GM23248 (cell line): Measurements from ENCODE around the gene AKAP13. TPM values are rescaled to one million over a fixed set of nuclear protein-coding genes. Genes with fewer than 3 reads are reported as not detected.
"Not testable (repeated sequence)": the region's sequence is repeated elsewhere in the genome, so short reads cannot be mapped to it uniquely, and the experiment has no call there.

Source experiments
- DNase-seq: peaks from one replicate; pipeline ENCODE4 v3.0.0-alpha.2; 2015
- H2AFZ ChIP-seq: fragments of 200-600 bp; sonication (generic); 2 replicates; pipeline ENCODE4 v1.6.1; 2016; ENCODE audit warnings: antibody characterized with exemption
- H3F3A ChIP-seq: fragments of 200-600 bp; sonication (generic); 2 replicates; pipeline ENCODE4 v1.6.1; 2016; ENCODE audit warnings: mild to moderate bottlenecking, antibody characterized with exemption, mixed run types; ENCODE audit not compliant: insufficient read depth
- H3K27ac ChIP-seq: fragments of 200-600 bp; sonication (generic); 2 replicates; pipeline ENCODE4 v1.5.1; 2016; ENCODE audit warnings: mild to moderate bottlenecking
- H3K27me3 ChIP-seq: fragments of 200-600 bp; sonication (generic); replicated peaks from 2 replicates; pipeline ENCODE4 v1.6.1; 2016; ENCODE audit warnings: mild to moderate bottlenecking; ENCODE audit not compliant: insufficient read depth
- H3K36me3 ChIP-seq: fragments of 200-600 bp; sonication (generic); 2 replicates; pipeline ENCODE4 v1.6.1; 2016; ENCODE audit warnings: low read depth, mild to moderate bottlenecking
- H3K4me1 ChIP-seq: fragments of 200-600 bp; sonication (generic); 2 replicates; pipeline ENCODE4 v1.6.1; 2016; ENCODE audit warnings: mild to moderate bottlenecking; ENCODE audit not compliant: insufficient read depth
- H3K4me2 ChIP-seq: fragments of 200-600 bp; sonication (generic); one replicate; pipeline ENCODE4 v1.6.1; 2016; ENCODE audit warnings: mild to moderate bottlenecking; ENCODE audit not compliant: unreplicated experiment
- H3K4me3 ChIP-seq: fragments of 200-600 bp; sonication (generic); 2 replicates; pipeline ENCODE4 v1.5.1; 2016; ENCODE audit warnings: mild to moderate bottlenecking
- H3K79me2 ChIP-seq: fragments of 200-600 bp; sonication (generic); 2 replicates; pipeline ENCODE4 v1.6.1; 2016; ENCODE audit warnings: mild to moderate bottlenecking; ENCODE audit not compliant: insufficient read depth
- H3K9ac ChIP-seq: fragments of 200-600 bp; sonication (generic); 2 replicates; pipeline ENCODE4 v1.6.1; 2016; ENCODE audit warnings: mild to moderate bottlenecking
- H3K9me2 ChIP-seq: fragments of 200-600 bp; sonication (generic); 2 replicates; pipeline ENCODE4 v1.6.1; 2016; ENCODE audit warnings: mixed run types, mild to moderate bottlenecking, moderate library complexity; ENCODE audit not compliant: insufficient read depth
- H3K9me3 ChIP-seq: fragments of 200-600 bp; sonication (generic); one replicate; pipeline ENCODE4 v1.6.1; 2017; ENCODE audit warnings: low read depth
- H4K20me1 ChIP-seq: fragments of 200-600 bp; sonication (generic); 2 replicates; pipeline ENCODE4 v1.6.0; 2016; ENCODE audit not compliant: insufficient read depth
- EZH2 ChIP-seq: fragments of 200-600 bp; sonication (generic); IDR thresholded peaks from 2 replicates; pipeline ENCODE4 v1.6.1; 2018; ENCODE audit warnings: antibody characterized with exemption, mild to moderate bottlenecking; ENCODE audit not compliant: insufficient read depth, poor library complexity, severe bottlenecking
- EZH2phosphoT487 ChIP-seq: fragments of 200-600 bp; sonication (generic); IDR thresholded peaks from 2 replicates; pipeline ENCODE4 v1.6.1; 2018; ENCODE audit warnings: antibody characterized with exemption, moderate library complexity, mild to moderate bottlenecking, low read depth; ENCODE audit not compliant: insufficient read depth
- WGBS, 2 experiments: methylation state at CpG; one replicate each; pipeline ENCODE4 v1.1.6; 2015 to 2017; ENCODE audit warnings: low lambda C conversion rate in 2 of 2, low coverage in 1 of 2; ENCODE audit errors: missing lambda C conversion rate in 2 of 2; 5-methylcytosine and 5-hydroxymethylcytosine counted together
- in situ Hi-C: fragments of 300-500 bp; cut with MboI; formaldehyde crosslinking; loops from 2 replicates; pipeline ENCODE4 v1.15.0; 2020
- microRNA counts: library from miRNA; unstranded; fragments of <30 nt; microRNA quantifications from one replicate; lab custom pipeline; 2016
- microRNA-seq: library from miRNA; unstranded; fragments of <30 nt; microRNA quantifications from one replicate; pipeline ENCODE4, GENCODE V29; 2016; ENCODE audit warnings: borderline number of aligned reads
- polyA plus RNA-seq: library from polyadenylated mRNA; unstranded; fragments of >200 nt; fragmentation: Nextera tagmentation; extraction: Ambion mirVana; gene quantifications from 2 replicates; pipeline ENCODE4 v1.2.1, GENCODE V29; 2016
- small RNA-seq: library from RNA; depleted of rRNA; stranded (forward); fragments of <200 nt; gene quantifications from one replicate; pipeline ENCODE3, GENCODE V24; 2014; ENCODE audit warnings: low read depth, low replicate concordance
- total RNA-seq: library from RNA; depleted of rRNA; stranded (reverse); fragments of >200 nt; shearing (Covaris generic); gene quantifications from 2 replicates; pipeline ENCODE4 v1.2.3, GENCODE V29; 2014

Gene AKAP13
- total and polyA plus RNA-seq, 2 experiments from 2014 or later = 26.5 to 27.7 TPM

DNA sequence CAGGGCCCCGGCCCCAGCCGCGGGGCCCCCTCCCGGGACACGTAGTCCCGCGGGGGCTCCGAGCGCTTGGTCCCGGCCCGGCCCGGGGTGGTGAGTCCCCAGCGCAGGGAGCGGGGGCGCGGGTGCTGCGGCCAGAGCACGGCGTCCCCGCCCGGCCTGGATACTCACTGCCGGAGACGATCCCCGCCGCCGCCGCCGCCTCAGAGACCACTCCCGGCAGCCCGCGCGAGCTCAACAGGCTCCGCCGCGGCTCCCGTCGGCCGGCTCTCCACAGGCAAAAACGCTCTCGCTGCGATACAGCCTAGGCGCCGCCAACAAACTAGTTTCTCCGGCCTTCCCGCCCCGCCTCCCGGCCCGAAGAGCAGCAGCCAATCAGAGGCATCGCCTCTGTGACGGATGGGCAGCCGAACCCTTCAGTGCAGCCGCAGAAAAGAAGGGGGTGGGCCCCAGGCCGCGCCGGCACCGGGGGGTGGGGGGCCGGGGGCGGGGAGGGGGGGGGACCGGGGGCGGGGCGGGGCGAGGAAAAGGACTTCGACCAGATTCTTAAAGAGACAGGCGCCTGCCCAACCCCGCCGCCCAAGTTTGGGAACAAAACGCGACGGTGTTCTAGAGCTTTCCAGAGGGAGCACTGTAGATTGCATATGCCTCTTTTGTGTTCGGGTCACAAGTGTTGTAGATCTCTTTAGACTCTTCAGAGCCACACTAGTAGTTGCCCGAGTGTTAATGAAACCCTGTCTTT, 414.4 kb downstream of the AKAP13 start, which contains the start of gene KLHL25:
Gene KLHL25 (minus strand): TSS at position 328 of the 739 bp plus-strand sequence. CDS start 25,115 bp downstream, outside the sequence.
- Histone ChIP-seq H3K27me3 (no peaks in the 10 kb centered on the region), H3K9ac (peak within 1 kb of the TSS; percentile 85), H4K20me1 (no peaks in the 10 kb centered on the region), H3F3A (no peaks in the 10 kb centered on the region), H3K9me2 (no peaks in the 10 kb centered on the region), H3K9me3 (no peaks in the 10 kb centered on the region), H2AFZ (peak within 1 kb of the TSS; percentile 98), H3K4me2 (peak within 1 kb of the TSS; percentile 94), H3K79me2 (peaks cover 31% of the 10 kb centered on the region), H3K36me3 (no peaks in the 10 kb centered on the region), H3K4me3 (peak within 1 kb of the TSS; percentile 90), H3K27ac (peak within 1 kb of the TSS; percentile 77), H3K4me1 (peaks cover 10% of the 10 kb centered on the region)
- DNase-seq = peak; percentile 97
- WGBS, 2 experiments = 1 to 2% methylated on average over 29 to 55 of the region's 71 CpGs
- no peak for TF ChIP-seq EZH2
- TF ChIP-seq EZH2phosphoT487 = no peak
- in situ Hi-C loops = no loop called here

GRCh38 chr15:85795337-85796305, 415.2 kb downstream of the AKAP13 start:
- H3K9ac ChIP-seq = peak overlapping the region; percentile 49; the same call in 1 of the 2 replicates
- H3K79me2 ChIP-seq = peaks cover 23% of the 10 kb centered on the region
- no peaks in the 10 kb centered on the region for H3K9me3 ChIP-seq
- in situ Hi-C loops = no loop called here
- peak overlapping the region; percentile 94 for H3K4me2 ChIP-seq
- no peak overlapping the region for H3K27ac ChIP-seq
- no peaks in the 10 kb centered on the region for H3F3A ChIP-seq
- DNase-seq = peak; percentile 16
- H3K27me3 ChIP-seq = no peaks in the 10 kb centered on the region
- H3K4me1 ChIP-seq = peaks cover 10% of the 10 kb centered on the region
- WGBS, 2 experiments = 38 to 51% methylated on average over 15 of the region's 15 CpGs
- H4K20me1 ChIP-seq = no peaks in the 10 kb centered on the region
- no peaks in the 10 kb centered on the region for H3K9me2 ChIP-seq
- no peaks in the 10 kb centered on the region for H3K36me3 ChIP-seq
- TF ChIP-seq EZH2 (no peak), EZH2phosphoT487 (no peak)
- peak overlapping the region; percentile 98 for H2AFZ ChIP-seq
- peak overlapping the region; percentile 80 for H3K4me3 ChIP-seq

DNA sequence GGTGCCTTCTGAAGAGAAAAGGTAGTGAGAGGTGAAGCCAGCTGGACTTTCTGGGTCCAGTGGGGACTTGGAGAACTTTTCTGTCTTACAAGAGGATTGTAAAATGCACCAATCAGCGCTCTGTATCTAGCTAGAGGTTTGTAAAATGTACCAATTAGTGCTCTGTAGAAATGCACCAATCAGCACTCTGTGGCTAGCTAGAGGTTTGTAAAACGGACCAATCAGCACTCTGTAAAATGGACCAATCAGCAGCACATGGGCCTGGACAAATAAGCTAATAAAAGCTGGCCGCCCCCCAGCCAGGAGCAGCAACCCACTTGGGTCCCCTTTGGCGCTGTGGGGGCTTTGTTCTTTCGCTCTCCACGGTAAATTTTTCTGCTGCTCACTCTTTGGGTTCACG, 416.0 kb downstream of the AKAP13 start:
- H3K9me3 ChIP-seq, H2AFZ ChIP-seq, H3K9me2 ChIP-seq, H3K9ac ChIP-seq, DNase-seq, H3K27me3 ChIP-seq, H3K4me1 ChIP-seq, H3K36me3 ChIP-seq, H3K4me3 ChIP-seq, H3F3A ChIP-seq, H4K20me1 ChIP-seq, in situ Hi-C loops, H3K4me2 ChIP-seq, H3K27ac ChIP-seq: not testable (repeated sequence)
- H3K79me2 ChIP-seq = peaks cover 21% of the 10 kb centered on the region
- WGBS, 2 experiments = 76 to 81% methylated on average over 7 of the region's 7 CpGs

MicroRNAs within 50 kb of the gene (microRNA counts, 767-probe panel; counts per million panel counts)
- 447 counts per million, percentile 86 among the panel's probes with 10 or more counts for microRNA hsa-miR-1276 (lab: Ali Mortazavi, UCI)

Small RNAs within 50 kb of the gene (microRNA-seq; reads per million reads assigned to microRNA genes)
- gene MIR1276 (not detected), gene MIR7706 (75.7 reads per million, percentile 46 among the genes with 10 or more reads in this experiment)

Small RNAs within 50 kb of the gene (small RNA-seq; reads per million reads assigned to genes)
- not detected for gene AC021739.1
- not detected for gene MIR1276
- gene RNU6-1280P = not detected
- not detected for gene RNU7-79P
